Ovary (tissue), 9 donors: ENCODE measurements around the gene ABCA8. TPM values are rescaled to one million over a fixed set of nuclear protein-coding genes. Genes with fewer than 3 reads are reported as not detected.

Experiments used
- DNase-seq, 5 donors: peaks; one replicate each; pipeline ENCODE4 v3.0.0-alpha.2; 2019 to 2020
- H3K27ac ChIP-seq, 2 donors: fragments of 200-600 bp; one replicate each; pipeline versions ENCODE4 v1.5.1 to v1.8.0; 2019 to 2022
- H3K27me3 ChIP-seq: fragments of 200-600 bp; one replicate; pipeline ENCODE4 v1.8.0; 2022
- H3K36me3 ChIP-seq: fragments of 200-600 bp; sonication (generic); one replicate; pipeline ENCODE4 v1.5.1; 2019
- H3K4me1 ChIP-seq: one replicate; pipeline ENCODE4 v1.8.1; 2013; ENCODE audit warnings: mild to moderate bottlenecking, moderate library complexity; ENCODE audit not compliant: insufficient read depth
- H3K4me3 ChIP-seq: fragments of 200-600 bp; sonication (generic); one replicate; pipeline ENCODE4 v1.5.1; 2017
- H3K9me3 ChIP-seq, 2 donors: fragments of 200-600 bp in 1 of 2; sonication (generic) in 1 of 2; one replicate each; pipeline versions ENCODE4 v1.5.1 to v1.8.1; 2013 to 2019; ENCODE audit warnings: mild to moderate bottlenecking in 1 of 2, moderate library complexity in 1 of 2
- CTCF ChIP-seq, 3 donors: fragments of 450-650 bp in 2 of 3; fragments of 200-600 bp in 1 of 3; IDR thresholded peaks; one replicate each; pipeline versions ENCODE4 v1.5.1 to v1.8.0; 2016 to 2022; ENCODE audit warnings: antibody characterized with exemption in 3 of 3, mild to moderate bottlenecking in 1 of 3
- EP300 ChIP-seq: sonication (generic); formaldehyde crosslinking; IDR thresholded peaks from one replicate; pipeline ENCODE4 v1.6.1; 2017; ENCODE audit warnings: antibody characterized with exemption
- POLR2A ChIP-seq: fragments of 450-650 bp; IDR thresholded peaks from one replicate; pipeline ENCODE4 v1.6.1; 2017; ENCODE audit warnings: antibody characterized with exemption, mild to moderate bottlenecking, moderate library complexity
- WGBS, 3 donors: extraction: QIAGEN DNeasy Blood & Tissue Kit in 1 of 3; methylation state at CpG; one replicate each; pipeline versions ENCODE4 v1.1.5 to v1.1.7; 2013 to 2017; 5-methylcytosine and 5-hydroxymethylcytosine counted together
- intact Hi-C, 4 donors: fragments of 100-400 bp; cut with DNase I; formaldehyde crosslinking; loops; one replicate each; pipeline versions ENCODE4 v1.11.0 to v1.15.1; 2022 to 2023
- polyA plus RNA-seq, 2 donors: library from polyadenylated mRNA; stranded (reverse); fragments of 200-250 nt in 1 of 2; fragments of 350-450 nt in 1 of 2; fragmentation: Illumina TruSeq in 1 of 2; extraction: RNeasy Lipid Tissue Mini Kit (QIAGEN cat#74804) in 1 of 2; gene quantifications; one replicate each; pipeline ENCODE4 v1.2.3, GENCODE V29; 2013 to 2014
- total RNA-seq, 7 donors: library from RNA; depleted of rRNA in 2 of 7; stranded (reverse); fragments of >200 nt in 2 of 7; fragmentation: NEBNext Ultra II Directional in 3 of 7; extraction: Animal tissue kit (Norgen Biotek cat#: 25700) in 3 of 7; gene quantifications; one replicate each; pipeline versions ENCODE4 v1.1.0 to v1.2.4, GENCODE V29; 2016 to 2023
- donor health status: DM: no; HTN: no; CAD: no; lungs with moderate emphysema.
- donor health status: DM: no; HTN: no; CAD: no.
- donor health status: Bipolar disorder and iron deficiency.
- donor health status: DM: yes; HTN: yes; CAD: no.
- donor health status: DM: no; HTN: no; CAD: no.
- donor health status: DM: yes; HTN: yes; CAD: no.

ABCA8 gene
- total and polyA plus RNA-seq, 9 donors, result 69.2 to 218 (median 98.5) TPM

DNA sequence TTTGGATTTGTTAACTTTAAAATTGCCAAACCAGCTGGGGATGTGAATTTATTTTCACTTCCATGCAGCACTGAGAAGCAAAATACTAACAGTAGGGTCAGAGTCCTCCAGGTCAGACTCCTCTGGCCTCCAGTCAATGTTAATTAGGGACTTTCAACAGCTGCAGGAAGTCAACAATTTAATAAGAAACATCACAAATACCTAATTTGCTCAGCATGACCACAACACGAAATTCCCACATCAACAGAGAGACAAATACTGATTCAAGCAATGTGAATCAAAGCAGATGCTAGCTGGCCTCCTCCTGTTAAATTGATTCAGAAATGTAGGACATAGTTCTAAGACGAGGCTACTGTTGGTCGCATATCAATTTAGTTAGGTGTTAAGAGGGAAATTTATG lies 111.7 kb downstream of the ABCA8 start:
- H3K27ac ChIP-seq, result no peak overlapping the region
- H3K36me3 ChIP-seq, result no peaks in the 10 kb centered on the region
- no peak for DNase-seq
- TF ChIP-seq CTCF (IDR thresholded peaks at IDR 0.05) (no peak), EP300 (no peak), POLR2A (no peak)
- no peaks in the 10 kb centered on the region for H3K27me3 ChIP-seq
- H3K4me3 ChIP-seq, result no peak overlapping the region
- 14 to 28% (median 15%) methylated on average over 3 of the region's 3 CpGs for WGBS, 3 donors
- peaks cover 1% of the 10 kb centered on the region for H3K4me1 ChIP-seq
- no peaks in the 10 kb centered on the region for H3K9me3 ChIP-seq
- intact Hi-C loops, result no loop called here

- Histone ChIP-seq H3K9me3 (no peaks in the 10 kb centered on the region), H3K27ac (no peak overlapping the region), H3K27me3 (no peaks in the 10 kb centered on the region), H3K4me3 (no peak overlapping the region), H3K36me3 (no peaks in the 10 kb centered on the region), H3K4me1 (peaks cover 1% of the 10 kb centered on the region)
- intact Hi-C loops, result no loop called here
- WGBS, 3 donors, result 65 to 73% (median 70%) methylated on average over 4 of the region's 4 CpGs
- DNase-seq, result no peak
- TF ChIP-seq CTCF (IDR thresholded peaks at IDR 0.05) (no peak), EP300 (no peak), POLR2A (no peak)
These were observed 115.1 kb downstream of the ABCA8 start for GRCh38 chr17:68840073-68840472.

DNA sequence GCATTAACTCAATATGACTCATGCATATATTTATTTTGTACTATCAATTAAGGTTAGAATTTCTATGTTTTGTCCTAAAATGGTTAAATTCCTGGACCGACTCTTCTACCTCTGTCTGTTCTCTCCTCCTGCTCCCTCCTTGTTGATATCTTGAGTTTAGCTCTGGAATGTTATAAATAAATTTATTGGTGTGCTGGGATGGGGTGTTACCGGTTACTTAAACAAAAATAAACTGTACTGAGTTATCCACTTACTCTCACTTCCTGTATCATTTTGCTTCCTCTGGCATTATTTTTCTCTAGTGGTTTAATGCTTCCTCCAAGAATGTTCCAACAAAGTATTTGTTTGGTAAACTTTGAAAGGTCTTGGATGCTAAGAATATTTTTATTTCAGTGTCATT lies 120.1 kb downstream of the ABCA8 start:
- H3K36me3 ChIP-seq, result no peaks in the 10 kb centered on the region
- H3K4me1 ChIP-seq, result peaks cover 7% of the 10 kb centered on the region
- WGBS, 3 donors, result 0 to 3% (median 2%) methylated on average over 2 of the region's 2 CpGs
- H3K27ac ChIP-seq, result no peak overlapping the region
- TF ChIP-seq EP300 (no peak), CTCF (IDR thresholded peaks at IDR 0.05) (no peak), POLR2A (no peak)
- H3K9me3 ChIP-seq, result no peaks in the 10 kb centered on the region
- H3K4me3 ChIP-seq, result no peak overlapping the region
- no peaks in the 10 kb centered on the region for H3K27me3 ChIP-seq
- no peak for DNase-seq
- intact Hi-C loops, result no loop called here

DNA sequence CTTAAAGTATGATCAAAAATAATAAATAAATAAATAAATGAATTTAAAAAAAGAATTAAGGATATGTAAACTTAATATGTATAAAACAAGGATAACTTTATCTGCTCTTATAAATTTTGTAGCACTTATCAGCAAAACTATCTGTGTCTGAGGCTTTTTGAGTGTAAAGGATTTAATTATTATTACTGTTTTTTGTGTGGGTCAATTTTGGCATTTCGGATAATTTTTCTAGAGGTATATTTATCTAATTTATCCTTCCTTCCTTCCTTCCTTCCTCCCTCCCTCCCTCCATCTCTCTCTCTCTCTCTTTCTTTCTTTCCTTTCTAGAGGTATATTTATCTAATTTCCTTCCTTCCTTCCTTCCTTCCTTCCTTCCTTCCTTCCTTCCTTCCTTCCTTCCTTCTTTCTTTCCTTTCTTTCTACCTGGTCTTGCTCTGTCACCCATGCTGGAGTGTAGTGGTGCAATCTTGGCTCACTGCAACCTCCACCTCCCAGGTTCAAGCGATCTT lies 120.8 kb downstream of the ABCA8 start:
- no peaks in the 10 kb centered on the region for H3K36me3 ChIP-seq
- no peak for DNase-seq
- no peak for TF ChIP-seq EP300
- TF ChIP-seq POLR2A, result no peak
- TF ChIP-seq CTCF (IDR thresholded peaks at IDR 0.05), result no peak
- no peaks in the 10 kb centered on the region for H3K9me3 ChIP-seq
- peaks cover 7% of the 10 kb centered on the region for H3K4me1 ChIP-seq
- intact Hi-C loops, result no loop called here
- H3K4me3 ChIP-seq, result no peak overlapping the region
- H3K27ac ChIP-seq, result no peak overlapping the region
- 91 to 95% (median 95%) methylated on average over 2 of the region's 2 CpGs for WGBS, 3 donors
- H3K27me3 ChIP-seq, result no peaks in the 10 kb centered on the region
